OCI-LY7 (cell line): Measurements from ENCODE around the gene SPOCK1.

Experiments used
- CTCF ChIP-seq: fragments of 200-600 bp; sonication (generic); conservative IDR thresholded peaks from 2 replicates; pipeline ENCODE4 v1.5.1; 2014; ENCODE audit warnings: mild to moderate bottlenecking, antibody characterized with exemption, low read length, moderate library complexity, mixed read lengths
- EZH2phosphoT487 ChIP-seq: fragments of 200-600 bp; sonication (generic); IDR thresholded peaks from 2 replicates; pipeline ENCODE4 v1.6.1; 2018; ENCODE audit warnings: low read depth, borderline replicate concordance, mild to moderate bottlenecking, mixed run types, antibody characterized with exemption, low read length, moderate library complexity, mixed read lengths

DNA sequence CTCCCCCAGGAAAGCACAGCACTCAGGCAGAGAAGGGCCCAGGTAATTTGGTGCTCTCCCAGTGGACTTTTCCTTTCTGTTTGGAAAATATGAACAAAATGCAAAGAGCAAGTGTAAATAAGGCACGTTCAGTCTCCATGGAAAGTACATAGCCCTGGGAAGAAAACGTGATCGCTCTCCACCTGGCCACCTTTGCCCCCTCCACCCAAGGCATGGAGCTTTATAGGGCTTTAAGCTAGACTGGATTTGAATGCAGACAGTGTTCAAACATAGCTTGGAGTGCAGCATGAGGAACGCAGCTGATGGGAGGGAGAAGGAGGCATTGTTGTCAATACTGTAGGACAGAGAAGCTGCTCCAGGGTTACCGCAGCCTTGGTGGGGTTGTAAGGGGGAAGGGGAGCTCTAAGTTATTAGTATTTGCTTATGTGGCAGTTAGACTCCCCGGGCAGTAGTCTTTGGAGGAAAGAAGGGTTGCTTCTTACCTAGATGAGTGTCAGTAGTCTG is 500.2 kb downstream of the SPOCK1 start:
- TF ChIP-seq CTCF (no peak), EZH2phosphoT487 (no peak)
